ENCODE measurements around the gene URB2.

GRCh38 chr1:229621663-229622062 lies 4.4 kb upstream of the URB2 start:
- TF ChIP-seq TEAD4 (IDR thresholded peaks at IDR 0.05; ENCODE audit: borderline replicate concordance, insufficient read depth) = no peak
- TF ChIP-seq MAX (IDR thresholded peaks at IDR 0.05; ENCODE audit: low read depth) = no peak
- no peak for TF ChIP-seq NFIC (IDR thresholded peaks at IDR 0.05; ENCODE audit: borderline replicate concordance)
- no peak for TF ChIP-seq NRF1 (IDR thresholded peaks at IDR 0.05; ENCODE audit: low read depth, low read length)
- no peak for TF ChIP-seq MXI1 (IDR thresholded peaks at IDR 0.05; ENCODE audit: low read depth, low read length)
- TF ChIP-seq CTCF (IDR thresholded peaks at IDR 0.05) = no peak
- TF ChIP-seq REST (IDR thresholded peaks at IDR 0.05; ENCODE audit: low read depth, low read length) = no peak
- TF ChIP-seq SMC3 (IDR thresholded peaks at IDR 0.05; ENCODE audit: low read depth, low read length) = no peak
- no peak for TF ChIP-seq EP300 (IDR thresholded peaks at IDR 0.05; ENCODE audit: borderline replicate concordance in 1 of 2, low read depth in 1 of 2, low read length in 1 of 2)
- TF ChIP-seq EZH2phosphoT487 (IDR thresholded peaks at IDR 0.05; ENCODE audit: borderline replicate concordance, low read depth) = no peak
- TF ChIP-seq ZBTB33 (IDR thresholded peaks at IDR 0.05; ENCODE audit: borderline replicate concordance, low read depth) = no peak
- peak; percentile 52; the same call in 1 of the 2 replicates for TF ChIP-seq FOSL2 (IDR thresholded peaks at IDR 0.05; ENCODE audit: borderline replicate concordance, low read depth)
- no peak for TF ChIP-seq FOXJ3 (CRISPR knock-in tag; IDR thresholded peaks at IDR 0.05)

Data from SK-N-SH (cell line).